HG03103 (cell line): Measurements from ENCODE around the gene RNF151.
A peak's percentile ranks its signal among the peaks of the same experiment; 100 is the strongest.
"Not testable (repeated sequence)": the region's sequence is repeated elsewhere in the genome, so short reads cannot be mapped to it uniquely, and the experiment has no call there.

Source experiments
- ATAC-seq: cut with Tn5 transposase; IDR thresholded peaks from one replicate; pipeline ENCODE4 v1.9.1; 2021; ENCODE audit warnings: low read depth; ENCODE audit not compliant: unreplicated experiment

RNF151 gene, protein sequence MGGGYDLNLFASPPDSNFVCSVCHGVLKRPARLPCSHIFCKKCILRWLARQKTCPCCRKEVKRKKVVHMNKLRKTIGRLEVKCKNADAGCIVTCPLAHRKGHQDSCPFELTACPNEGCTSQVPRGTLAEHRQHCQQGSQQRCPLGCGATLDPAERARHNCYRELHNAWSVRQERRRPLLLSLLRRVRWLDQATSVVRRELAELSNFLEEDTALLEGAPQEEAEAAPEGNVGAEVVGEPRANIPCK

DNA sequence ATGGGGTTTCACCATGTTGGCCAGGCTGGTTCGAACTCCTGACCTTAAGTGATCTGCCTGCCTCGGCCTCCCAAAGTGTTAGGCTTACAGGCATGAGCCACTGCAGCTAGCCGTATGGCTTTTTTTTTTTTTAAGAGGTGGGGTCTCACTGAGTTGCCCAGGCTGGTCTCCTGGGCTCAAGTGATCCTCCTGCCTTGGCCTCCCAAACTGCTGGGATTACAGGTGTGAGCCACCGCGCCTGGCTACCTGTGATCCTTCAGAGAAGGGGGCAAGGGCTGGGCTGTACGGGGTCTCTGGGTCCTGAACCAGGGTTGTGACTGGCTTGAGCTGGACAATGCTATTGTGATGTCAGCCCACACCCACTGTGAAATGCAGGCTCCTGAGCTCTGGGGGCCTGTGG, at the start of gene RNF151:
Gene RNF151 (plus strand): TSS at position 397 of the 400 bp plus-strand sequence. CDS start 26 bp downstream, outside the sequence.
- no peak for ATAC-seq

DNA sequence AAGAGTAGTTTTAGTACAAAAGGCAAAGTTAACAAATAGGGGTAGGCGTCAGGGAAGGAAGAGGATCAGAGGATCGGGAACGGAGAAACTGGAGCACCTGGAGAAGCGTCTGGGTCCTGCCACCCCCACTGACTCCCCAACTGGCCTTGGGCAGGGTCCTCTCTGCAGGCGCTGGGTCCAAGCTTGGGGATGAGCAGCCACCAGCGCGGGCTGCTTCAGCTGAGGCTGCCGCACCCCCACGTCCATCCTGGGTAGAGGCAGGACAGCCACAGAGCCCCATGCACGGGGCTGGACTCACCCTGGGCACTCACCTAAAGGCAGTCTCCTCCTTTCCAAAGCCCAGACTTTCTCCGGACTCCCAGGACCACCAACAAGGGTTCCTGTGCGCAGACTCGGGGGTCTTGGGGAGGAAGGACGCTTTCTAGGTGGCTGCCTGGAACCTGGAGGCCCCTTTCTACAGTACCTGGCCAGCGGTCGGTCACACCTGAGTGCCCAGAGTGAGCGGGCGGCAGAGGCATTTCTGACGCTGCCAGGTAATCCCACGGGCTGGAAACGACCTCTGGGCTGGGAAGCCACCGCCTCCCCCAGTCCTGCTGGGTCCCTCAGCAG, 49.5 kb upstream of the RNF151 start:
- ATAC-seq, result no peak

DNA sequence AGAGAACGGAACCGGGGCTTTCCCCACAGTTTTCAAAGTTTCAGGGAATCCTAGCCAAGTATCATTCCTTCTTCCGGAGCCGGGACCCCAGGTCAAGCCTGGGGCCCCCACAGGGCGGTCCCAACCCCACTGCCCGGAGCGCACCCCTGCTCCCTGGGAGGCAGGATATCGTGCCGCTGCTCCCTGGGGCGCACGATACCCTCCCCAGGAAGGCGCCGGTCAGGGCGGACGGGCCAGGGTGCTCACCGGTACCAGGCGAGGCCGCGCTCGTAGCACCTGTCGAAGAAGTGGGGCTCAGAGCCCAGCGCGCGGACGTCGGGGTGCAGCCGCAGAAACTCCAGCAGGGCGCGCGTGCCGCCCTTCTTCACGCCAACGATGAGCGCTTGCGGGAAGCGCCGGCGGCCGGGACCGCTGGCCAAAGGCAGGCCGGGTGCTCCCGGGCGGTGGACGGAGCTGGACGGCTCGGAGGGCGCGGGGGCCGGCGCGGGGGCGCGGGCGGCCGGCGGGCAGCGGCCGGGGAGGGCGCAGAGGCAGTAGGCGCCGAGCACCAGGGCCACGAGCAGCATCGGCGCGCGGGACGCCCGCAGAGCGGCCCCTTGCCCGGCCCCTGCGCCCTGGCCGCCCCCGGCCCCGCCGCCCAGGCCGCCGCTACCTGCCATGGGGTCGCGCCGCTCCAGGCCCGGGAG, 48.8 kb upstream of the RNF151 start:
- no peak for ATAC-seq

DNA sequence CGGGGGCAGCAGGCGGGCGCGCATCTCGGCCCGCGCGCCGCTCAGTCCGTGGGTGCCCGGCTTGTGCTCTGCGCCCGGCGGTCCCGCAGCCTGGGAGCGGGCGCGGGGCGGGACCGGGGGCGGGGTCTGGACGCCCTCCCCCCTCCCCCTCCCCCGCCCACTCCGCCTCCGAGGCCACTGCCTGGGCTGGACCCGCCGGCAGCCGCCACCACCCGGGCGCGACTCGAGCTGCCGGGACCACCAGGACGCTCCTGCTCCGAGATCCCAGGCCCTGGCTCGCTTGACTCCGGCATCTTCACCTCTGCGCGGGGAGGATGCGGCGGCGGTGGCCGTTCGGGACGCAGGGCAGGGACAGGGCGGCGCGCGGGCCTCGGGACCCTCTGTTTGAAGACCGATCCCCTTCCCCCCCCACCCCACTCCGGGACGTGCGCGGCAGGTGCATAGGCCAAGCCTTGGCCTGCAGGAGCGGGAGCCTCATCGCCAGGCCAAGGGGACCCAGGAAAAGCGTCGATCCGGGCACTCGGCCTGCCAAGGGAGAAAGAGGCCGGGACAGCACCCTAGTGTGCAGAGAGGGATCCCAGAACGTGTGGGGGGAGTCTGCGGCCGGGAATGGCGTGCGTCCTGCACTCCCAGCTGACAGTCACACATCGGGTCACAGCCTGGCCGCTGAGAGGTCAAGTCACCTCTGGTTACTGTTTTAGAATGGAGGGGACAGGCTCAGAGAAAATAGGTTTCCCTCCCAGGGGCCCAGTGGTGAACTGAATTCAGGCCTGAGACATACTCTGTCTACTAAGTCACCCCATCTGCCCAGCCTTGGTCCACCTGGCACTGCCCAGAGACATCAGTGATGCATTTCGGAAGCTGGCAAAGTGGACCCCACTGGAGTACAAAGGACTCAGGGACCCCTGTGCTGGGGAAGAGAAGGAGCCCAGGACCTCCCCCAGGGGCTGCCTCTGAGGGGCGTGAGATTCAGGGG, 48.0 kb upstream of the RNF151 start, which contains the start of gene HS3ST6:
Gene HS3ST6 (minus strand): TSS at position 65 of the 976 bp plus-strand sequence. CDS start 92 bp downstream, outside the sequence.
- ATAC-seq, result no peak

DNA sequence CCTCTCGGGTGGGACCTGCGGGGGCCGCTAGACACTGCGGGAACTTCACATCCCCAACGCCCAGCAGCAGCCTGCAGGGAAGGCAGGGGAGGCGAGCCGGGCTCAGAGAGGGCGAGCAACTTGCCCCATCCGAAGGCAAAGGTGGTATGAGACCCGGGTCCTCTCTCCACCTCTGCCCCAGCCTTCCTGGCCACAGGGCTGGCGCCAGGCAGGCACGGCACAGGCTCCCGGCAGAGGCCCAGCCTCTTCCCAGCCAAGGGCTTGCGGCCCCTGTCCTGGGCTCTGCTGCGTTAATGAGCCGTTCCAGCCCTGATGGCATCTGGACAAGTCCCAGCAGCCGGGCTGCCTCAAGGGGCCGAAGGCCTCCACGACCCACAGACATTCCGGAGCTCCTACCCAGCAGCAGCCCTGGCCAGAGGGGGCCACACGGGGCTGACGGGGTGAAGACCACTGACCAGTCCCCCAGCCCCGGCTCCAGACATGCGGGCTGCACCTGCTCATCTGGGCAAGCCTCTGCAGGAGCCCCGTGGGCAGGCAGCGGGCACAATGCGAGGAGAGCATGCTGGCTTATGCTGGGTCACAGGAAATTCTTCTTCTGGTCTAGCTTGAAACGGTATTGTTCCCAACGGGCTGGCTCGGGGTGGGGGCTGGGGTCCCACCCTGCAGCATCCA, 47.2 kb upstream of the RNF151 start:
- ATAC-seq, result no peak

DNA sequence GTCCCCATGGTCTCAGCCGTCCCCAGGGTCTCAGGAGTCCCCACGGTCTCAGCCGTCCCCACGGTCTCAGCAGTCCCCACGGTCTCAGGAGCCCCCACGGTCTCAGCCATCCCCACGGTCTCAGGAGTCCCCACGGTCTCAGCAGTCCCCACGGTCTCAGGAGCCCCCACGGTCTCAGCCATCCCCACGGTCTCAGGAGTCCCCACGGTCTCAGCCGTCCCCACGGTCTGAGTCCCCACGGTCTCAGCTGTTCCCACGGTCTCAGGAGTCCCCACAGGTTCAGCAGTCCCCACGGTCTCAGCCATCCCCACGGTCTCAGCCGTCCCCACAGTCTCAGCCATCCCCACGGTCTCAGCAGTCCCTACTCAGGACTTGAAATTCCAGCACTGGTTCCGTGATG, 46.5 kb upstream of the RNF151 start:
- ATAC-seq, result not testable (repeated sequence)

DNA sequence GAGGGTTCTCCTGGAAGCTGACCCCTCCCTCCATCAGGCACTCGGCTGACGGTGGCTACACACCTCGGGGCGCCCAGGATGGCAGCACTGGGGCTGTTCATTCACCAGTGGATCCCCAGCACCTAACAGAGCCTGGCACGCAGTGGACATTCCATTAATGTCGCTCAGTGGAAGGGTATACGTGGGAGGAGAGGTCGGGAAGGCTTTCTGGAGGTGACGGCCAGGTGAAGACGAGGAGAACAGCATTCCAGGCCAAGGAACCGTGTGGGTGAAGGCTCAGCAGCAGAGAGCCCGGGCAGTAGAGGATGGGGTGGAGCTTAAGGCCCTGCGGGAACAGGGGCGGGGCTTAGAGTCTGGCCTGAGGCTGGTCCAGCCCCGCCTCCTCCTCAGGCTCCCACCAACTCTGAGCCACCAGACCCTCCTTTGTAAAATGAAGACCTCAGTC, 45.9 kb upstream of the RNF151 start:
- ATAC-seq, result no peak

DNA sequence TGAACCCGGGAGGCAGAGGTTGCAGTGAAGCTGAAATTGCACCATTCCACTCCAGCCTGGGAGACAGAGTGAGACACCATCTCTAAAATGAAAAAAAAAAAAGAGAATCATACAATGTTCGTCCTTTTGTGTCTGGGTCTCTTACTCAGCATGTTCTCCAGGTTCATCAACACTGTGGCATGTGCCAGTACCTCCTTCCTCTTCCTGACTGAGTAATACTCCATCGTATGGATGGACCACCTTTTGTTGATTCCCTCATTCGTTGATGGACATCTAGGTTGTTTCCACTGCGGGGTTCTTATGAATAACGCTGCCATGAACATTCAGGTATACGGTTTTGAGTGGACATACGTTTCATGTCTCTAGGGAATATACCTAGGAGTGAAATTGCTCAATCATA, 44.3 kb upstream of the RNF151 start:
- no peak for ATAC-seq

DNA sequence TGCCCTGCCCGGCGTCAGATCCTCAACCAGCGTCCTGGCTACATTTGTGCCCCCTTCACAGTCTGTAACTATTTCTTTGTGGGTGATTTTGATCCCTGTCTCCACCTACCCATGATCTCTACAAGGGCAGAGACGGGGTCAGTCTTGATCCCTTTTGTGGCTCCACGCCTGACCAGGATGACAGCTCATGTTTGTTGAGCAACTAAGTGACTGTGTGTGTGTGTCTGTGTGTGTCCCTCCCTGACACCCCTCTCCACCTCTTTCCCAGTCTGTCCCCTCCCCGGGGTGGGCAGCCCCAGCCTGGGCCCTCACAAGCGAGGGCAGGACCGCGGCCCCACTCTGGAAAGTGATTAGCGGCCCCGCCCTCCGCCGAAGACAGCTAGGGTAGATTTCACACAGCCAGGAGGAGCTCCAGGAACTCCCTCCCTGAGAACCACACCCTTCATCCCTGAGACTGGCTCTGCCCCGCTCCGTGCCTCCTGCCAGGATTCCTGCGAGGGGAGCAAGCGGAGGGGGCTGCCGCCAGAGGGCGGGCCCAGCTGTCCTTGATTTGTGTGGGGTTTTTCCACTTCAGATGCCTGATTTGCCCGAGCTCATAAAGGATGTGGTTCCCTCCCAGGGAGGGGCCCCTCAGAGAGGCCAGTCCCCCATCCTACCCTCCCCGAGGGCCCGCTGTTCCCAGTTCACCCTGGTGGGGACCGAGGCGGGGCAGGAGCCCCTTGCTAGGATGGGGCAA, 43.2 kb upstream of the RNF151 start:
- no peak for ATAC-seq

DNA sequence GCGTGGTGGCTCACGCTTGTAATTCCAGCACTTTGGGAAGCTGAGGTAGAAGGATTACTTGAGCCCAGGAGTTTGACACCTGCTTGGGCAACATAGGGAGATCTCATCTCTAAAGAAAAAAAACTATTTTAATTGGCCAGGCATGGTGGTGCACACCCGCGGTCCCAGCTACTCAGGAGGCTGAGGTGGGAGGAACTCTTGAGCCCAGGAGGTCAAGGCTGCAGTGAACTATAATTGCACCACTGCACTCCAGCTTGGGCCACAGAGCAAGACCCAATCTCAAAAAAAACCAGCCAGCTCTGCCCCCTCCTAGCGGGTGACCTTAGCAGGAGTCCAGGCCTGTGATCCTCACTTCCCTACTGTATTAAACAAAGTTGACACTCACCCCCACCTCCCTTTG, 42.6 kb upstream of the RNF151 start:
- ATAC-seq, result no peak

DNA sequence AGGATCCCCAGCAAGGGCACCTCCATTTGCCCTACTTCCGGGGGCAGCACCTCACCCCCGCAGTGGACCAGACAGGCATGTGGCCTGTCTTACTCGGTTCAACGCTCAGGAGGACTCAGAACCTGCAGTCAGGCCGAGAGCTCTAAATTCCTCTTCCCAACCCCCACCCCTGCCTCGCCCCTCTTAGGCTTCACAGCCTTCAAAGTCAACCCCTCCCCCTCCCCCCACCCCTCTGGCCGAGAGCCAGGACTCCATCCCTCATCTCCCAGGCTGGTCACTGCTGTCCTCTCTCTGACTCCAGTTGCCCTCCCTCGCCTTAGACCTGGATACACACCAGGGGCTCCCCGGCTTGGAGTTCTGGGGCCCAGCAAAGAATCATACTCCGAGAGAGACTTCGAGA, 40.4 kb upstream of the RNF151 start:
- ATAC-seq, result no peak

DNA sequence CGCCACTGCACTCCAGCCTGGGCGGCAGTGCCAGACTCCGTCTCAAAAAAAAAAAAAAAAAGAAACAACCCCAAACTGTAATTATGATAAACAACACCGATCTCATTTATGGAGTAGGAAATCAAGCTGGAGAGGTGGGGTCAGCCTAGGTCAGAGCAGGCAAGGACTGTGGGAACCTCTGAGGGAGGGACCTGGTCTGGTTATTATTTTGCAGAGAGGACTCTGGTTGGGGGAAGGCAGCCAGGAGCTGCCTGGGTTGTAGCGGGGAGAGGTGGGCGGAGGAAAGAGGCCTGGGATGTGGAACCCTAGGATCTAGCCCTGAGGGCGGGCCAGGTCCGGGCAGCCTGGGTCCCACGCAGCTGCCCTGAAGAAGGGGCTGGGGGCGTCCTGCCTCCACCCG, 37.6 kb upstream of the RNF151 start:
- ATAC-seq, result peak; percentile 7

DNA sequence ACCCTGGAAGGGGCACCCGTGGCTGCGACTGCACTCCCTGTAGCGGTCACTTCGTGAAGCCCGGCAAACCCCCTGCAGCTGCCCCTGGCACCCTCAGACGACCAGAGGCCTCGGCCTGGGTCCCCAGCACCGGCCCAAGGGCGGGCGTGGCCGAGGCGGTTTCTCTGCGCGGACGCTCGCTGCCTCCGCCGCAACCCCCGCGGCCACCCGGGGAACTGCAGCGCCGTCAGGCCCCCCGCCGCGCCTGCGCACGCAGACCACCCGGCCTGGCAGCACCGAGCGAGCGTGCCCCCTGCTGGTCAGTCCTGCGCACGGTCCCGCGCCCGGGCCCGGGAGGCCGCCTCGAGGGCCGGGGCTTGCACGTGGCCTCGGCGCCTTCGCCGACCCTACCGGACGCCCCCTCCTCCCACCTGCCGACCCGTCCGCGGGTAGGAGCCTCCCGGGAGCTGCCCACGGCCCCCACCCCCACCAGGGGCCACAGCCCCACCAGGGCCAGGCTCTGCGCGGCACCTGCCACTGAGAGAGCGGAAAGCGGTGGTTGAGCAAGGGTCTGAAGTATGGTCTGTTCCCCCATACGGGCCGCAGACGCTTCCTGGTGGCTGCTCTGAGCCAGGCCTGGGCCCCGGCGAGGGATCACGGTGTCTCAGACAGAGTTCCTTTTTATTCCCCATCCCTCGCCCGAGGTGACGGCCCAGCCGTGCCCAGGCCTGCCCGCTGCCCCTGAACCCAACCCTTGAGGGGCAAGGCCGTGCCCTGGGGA, 36.9 kb upstream of the RNF151 start:
- ATAC-seq, result peak; percentile 82

DNA sequence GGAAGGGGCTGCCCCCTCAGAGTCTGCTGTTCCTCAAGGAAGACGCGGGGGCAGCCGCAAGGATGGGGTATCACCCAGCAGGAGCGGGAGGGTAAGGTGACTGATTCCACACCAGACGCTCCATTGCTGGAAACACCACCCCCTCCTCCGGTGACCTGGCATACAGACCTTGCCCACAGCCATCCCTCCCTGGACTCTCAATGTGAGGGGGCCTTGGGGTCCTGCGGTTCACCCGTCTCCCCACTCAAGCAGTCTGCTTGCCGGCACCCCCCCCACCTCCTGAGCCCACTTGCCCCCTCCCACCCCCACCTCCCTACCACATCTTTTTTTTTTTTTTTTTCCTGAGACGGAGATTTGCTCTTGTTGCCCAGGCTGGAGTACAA, 36.3 kb upstream of the RNF151 start:
- no peak for ATAC-seq

DNA sequence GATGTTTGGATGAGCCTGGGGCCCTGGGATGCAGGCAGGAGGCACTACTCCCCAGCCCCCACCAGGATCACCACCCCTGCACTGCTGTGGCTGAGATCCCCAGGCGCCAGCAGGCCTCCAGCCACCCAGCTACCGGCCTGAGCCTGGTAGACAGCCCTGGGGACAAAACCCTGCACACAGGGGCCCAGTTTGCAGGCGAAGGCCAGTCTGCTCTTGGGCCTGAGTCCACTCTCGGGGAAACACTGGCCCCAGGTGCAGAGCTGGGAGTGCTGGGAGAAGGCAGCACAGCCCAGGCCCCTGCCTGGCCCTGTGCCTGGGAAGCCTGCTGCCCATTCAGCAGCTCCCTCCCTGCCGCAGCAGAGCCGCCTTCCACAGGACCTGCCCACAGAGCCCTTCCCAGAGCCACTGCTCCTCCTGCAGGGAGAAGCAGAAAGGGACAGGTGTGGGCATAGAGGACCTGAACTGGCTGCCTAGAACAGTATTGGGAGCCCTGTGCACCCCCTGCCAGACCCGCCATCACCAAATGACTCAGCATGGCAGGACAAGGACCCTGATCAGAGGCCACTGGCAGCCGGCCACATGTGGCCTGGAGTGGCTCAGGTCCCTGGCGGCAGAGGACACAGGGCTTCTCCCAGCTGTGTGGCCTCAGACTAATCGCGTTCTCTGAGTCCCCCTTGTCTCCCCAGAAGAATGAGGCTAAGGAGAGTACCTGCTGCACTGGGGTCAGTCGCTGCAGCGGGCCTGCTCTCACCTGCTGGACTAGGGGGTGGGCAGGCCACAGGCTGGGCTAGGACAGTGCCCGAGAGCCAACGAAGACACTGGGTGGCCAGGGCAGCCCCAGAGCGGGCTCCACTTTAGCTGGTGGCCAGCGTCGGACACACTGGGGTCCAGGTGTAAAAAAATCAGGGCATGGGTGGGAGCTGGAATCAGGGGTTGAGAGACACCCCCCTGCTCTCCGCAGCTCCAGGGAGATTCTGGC, 34.3 kb upstream of the RNF151 start:
- ATAC-seq, result no peak

DNA sequence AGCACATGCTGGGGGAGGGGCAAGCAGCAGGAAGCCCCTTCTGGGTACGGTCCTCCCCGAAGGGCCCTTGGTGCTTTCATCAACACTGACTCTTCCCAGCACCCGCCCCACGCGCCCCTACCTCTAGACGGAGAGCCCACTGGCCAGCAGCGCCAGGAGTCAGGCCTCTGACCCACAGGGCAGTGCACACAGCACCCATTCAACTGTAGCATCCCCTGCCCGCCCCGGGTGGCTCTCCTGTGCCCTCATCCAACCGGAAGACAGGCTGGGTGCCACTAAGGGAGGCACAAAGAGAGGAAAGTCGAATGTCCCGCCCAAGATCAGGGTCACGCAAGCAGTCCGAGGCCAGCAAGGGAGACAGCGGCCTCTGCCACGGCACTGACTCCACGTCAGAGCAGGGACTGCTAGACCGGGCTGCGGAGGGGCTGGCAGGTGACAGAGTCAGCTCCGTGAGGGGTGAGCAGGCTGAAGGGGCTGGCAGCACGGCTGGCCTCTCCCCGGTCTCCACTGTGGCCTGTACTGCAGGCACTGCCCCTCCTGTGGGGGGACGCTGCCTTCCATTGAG, 33.5 kb upstream of the RNF151 start:
- no peak for ATAC-seq

DNA sequence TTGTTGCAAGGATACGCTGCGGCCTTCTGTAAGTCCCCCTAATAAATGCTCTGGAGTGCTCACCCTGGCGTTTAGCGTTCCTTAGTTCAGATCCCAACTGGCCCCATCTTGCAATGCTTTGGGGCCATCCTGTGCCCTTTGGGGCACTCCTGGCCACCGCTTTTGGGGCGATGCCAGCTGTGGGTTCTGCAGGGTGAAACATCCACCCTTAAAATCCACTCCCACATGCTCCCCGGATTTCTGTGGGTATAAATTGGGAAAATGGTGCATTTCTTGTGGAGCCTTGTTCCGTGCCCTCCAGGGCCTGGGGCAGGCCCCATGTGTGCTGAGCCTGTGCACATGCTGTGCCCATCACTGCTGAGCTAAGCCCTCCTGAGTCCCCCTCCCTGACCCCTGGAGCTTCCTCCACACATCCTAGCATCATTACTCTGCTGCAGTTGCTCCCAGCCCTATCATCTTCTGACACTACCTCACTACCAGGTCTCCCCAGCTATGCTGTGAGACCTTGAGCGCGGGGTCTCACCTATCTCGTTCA, 29.6 kb upstream of the RNF151 start:
- no peak for ATAC-seq
